Measurements from ENCODE around the gene BAZ2B.

The BAZ2B gene

GRCh38 chr2:159620796-159621195 is 4.4 kb upstream of the BAZ2B start:
- no peaks in the 10 kb centered on the region for H4K20me1 ChIP-seq (ENCODE audit: insufficient read depth, low read length)
- H3K9me2 ChIP-seq (ENCODE audit: low read depth, low read length) = no peaks in the 10 kb centered on the region
- TF ChIP-seq EZH2 (IDR thresholded peaks at IDR 0.05; ENCODE audit: borderline replicate concordance, low read length) (no peak), CTCF (IDR thresholded peaks at IDR 0.05; ENCODE audit: low read length) (no peak)
- H3K4me2 ChIP-seq (ENCODE audit: low read length) = no peak overlapping the region
- peaks cover 8% of the 10 kb centered on the region for H3K4me1 ChIP-seq (ENCODE audit: insufficient read depth, low read length, severe bottlenecking)
- H3K9ac ChIP-seq (ENCODE audit: low read length) = no peak overlapping the region
- no peaks in the 10 kb centered on the region for H3F3A ChIP-seq (ENCODE audit: insufficient read depth, low read length)
- H3K79me2 ChIP-seq (ENCODE audit: insufficient read depth, low read length) = no peaks in the 10 kb centered on the region
- H3K27ac ChIP-seq (ENCODE audit: low read depth, low read length, poor library complexity, severe bottlenecking) = no peak overlapping the region
- H3K9me3 ChIP-seq (ENCODE audit: low read length) = no peaks in the 10 kb centered on the region
- no peaks in the 10 kb centered on the region for H3K36me3 ChIP-seq (ENCODE audit: insufficient read depth, low read length)
- no peak overlapping the region for H3K4me3 ChIP-seq (ENCODE audit: low read depth, low read length, poor library complexity, severe bottlenecking)
- no peaks in the 10 kb centered on the region for H3K27me3 ChIP-seq (ENCODE audit: insufficient read depth, low read length)
- no peak overlapping the region for H2AFZ ChIP-seq (ENCODE audit: low read length)

- no peaks in the 10 kb centered on the region for H3K27me3 ChIP-seq (ENCODE audit: insufficient read depth, low read length)
- no peak overlapping the region for H3K9ac ChIP-seq (ENCODE audit: low read length)
- H3K36me3 ChIP-seq (ENCODE audit: insufficient read depth, low read length) = no peaks in the 10 kb centered on the region
- no peak overlapping the region for H3K27ac ChIP-seq (ENCODE audit: low read depth, low read length, poor library complexity, severe bottlenecking)
- no peak overlapping the region for H2AFZ ChIP-seq (ENCODE audit: low read length)
- H3K9me3 ChIP-seq (ENCODE audit: low read length) = no peaks in the 10 kb centered on the region
- H3K4me1 ChIP-seq (ENCODE audit: insufficient read depth, low read length, severe bottlenecking) = peaks cover 12% of the 10 kb centered on the region
- H3K4me2 ChIP-seq (ENCODE audit: low read length) = no peak overlapping the region
- H4K20me1 ChIP-seq (ENCODE audit: insufficient read depth, low read length) = no peaks in the 10 kb centered on the region
- H3K79me2 ChIP-seq (ENCODE audit: insufficient read depth, low read length) = no peaks in the 10 kb centered on the region
- TF ChIP-seq EZH2 (IDR thresholded peaks at IDR 0.05; ENCODE audit: borderline replicate concordance, low read length) (no peak), CTCF (IDR thresholded peaks at IDR 0.05; ENCODE audit: low read length) (no peak)
- H3F3A ChIP-seq (ENCODE audit: insufficient read depth, low read length) = no peaks in the 10 kb centered on the region
- H3K4me3 ChIP-seq (ENCODE audit: low read depth, low read length, poor library complexity, severe bottlenecking) = no peak overlapping the region
- H3K9me2 ChIP-seq (ENCODE audit: low read depth, low read length) = no peaks in the 10 kb centered on the region
Measured at GRCh38 chr2:159617646-159618045, 1.3 kb upstream of the BAZ2B start.

GRCh38 chr2:159617100-159617499 is 752 bp upstream of the BAZ2B start:
- H3K4me2 ChIP-seq (ENCODE audit: low read length) = no peak overlapping the region
- H3F3A ChIP-seq (ENCODE audit: insufficient read depth, low read length) = no peaks in the 10 kb centered on the region
- no peaks in the 10 kb centered on the region for H3K36me3 ChIP-seq (ENCODE audit: insufficient read depth, low read length)
- H3K4me3 ChIP-seq (ENCODE audit: low read depth, low read length, poor library complexity, severe bottlenecking) = no peak overlapping the region
- H3K27me3 ChIP-seq (ENCODE audit: insufficient read depth, low read length) = no peaks in the 10 kb centered on the region
- H3K27ac ChIP-seq (ENCODE audit: low read depth, low read length, poor library complexity, severe bottlenecking) = no peak overlapping the region
- H3K9ac ChIP-seq (ENCODE audit: low read length) = no peak overlapping the region
- H3K9me2 ChIP-seq (ENCODE audit: low read depth, low read length) = no peaks in the 10 kb centered on the region
- no peaks in the 10 kb centered on the region for H3K9me3 ChIP-seq (ENCODE audit: low read length)
- peaks cover 12% of the 10 kb centered on the region for H3K4me1 ChIP-seq (ENCODE audit: insufficient read depth, low read length, severe bottlenecking)
- H3K79me2 ChIP-seq (ENCODE audit: insufficient read depth, low read length) = no peaks in the 10 kb centered on the region
- TF ChIP-seq EZH2 (IDR thresholded peaks at IDR 0.05; ENCODE audit: borderline replicate concordance, low read length) (no peak), CTCF (IDR thresholded peaks at IDR 0.05; ENCODE audit: low read length) (no peak)
- H2AFZ ChIP-seq (ENCODE audit: low read length) = no peak overlapping the region
- no peaks in the 10 kb centered on the region for H4K20me1 ChIP-seq (ENCODE audit: insufficient read depth, low read length)
